ENCODE results near the gene CERS3.

CERS3 gene

DNA sequence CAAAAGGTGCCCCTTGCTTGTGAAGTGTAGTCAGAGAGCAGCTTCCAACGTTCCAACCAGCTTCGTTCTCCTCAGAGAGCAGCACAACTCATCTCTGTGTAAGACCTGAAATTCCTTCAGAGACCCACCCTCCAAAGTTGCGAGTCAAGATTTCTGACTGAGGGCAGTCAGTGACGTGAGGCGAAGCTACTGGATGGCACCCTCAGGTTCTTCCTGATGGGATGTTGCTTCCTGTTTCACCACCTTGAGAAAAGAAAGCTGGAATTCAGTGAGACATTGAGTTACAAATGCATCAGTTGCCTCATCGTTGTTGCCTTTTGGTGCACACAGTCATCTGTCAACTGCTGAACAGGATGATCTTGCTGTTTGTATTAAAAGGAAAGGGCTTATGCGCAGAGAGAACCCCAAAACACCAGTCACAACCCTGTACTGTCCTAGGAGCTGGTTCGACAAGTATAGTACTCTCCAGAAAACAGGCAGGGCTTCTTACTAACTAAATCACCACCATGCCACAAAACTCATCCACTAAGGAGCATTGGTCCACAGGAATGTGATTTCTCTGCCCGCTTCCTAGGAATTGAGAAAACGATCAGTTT, at the start of gene CERS3:
Gene CERS3 (minus strand): TSS at position 118 of the 596 bp plus-strand sequence. CDS start 27,101 bp downstream, outside the sequence.
- Histone ChIP-seq H3K27ac (ENCODE audit: low read depth in 2 of 2, low read length in 2 of 2) (no peak within 1 kb of the TSS), H3K4me3 (ENCODE audit: low read length in 2 of 2) (no peak within 1 kb of the TSS), H3K27me3 (ENCODE audit: control insufficient read depth in 2 of 2, insufficient read depth in 2 of 2, low read length in 2 of 2) (no peaks in the 10 kb centered on the region), H3K4me1 (ENCODE audit: control insufficient read depth in 2 of 2, insufficient read depth in 2 of 2, low read length in 2 of 2) (no peaks in the 10 kb centered on the region), H3K36me3 (ENCODE audit: control insufficient read depth in 2 of 2, insufficient read depth in 2 of 2, low read length in 2 of 2) (no peaks in the 10 kb centered on the region), H3K9me3 (ENCODE audit: control insufficient read depth in 2 of 2, low read length in 2 of 2) (no peaks in the 10 kb centered on the region), H3K9ac (ENCODE audit: low read depth in 1 of 2, low read length in 2 of 2) (no peak within 1 kb of the TSS)

DNA sequence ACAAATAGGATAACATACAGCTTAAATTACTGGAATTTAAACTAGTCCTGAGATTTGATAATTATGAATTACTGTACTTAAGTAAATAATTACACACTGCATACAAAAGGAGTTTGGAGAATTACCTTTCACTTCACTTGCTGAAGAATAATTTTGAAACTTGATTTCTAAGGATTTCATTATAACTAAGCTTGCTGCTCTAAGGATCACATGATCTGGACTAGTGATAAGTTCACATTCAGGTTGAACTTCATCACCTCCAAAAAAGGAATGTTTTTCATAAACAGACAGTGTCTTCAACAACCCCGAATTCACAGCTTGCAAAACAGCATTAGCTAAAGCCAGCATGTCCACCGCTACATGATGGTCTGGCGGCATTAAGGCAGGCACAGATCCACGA, 44.8 kb upstream of the CERS3 start:
- Histone ChIP-seq H3K4me1 (ENCODE audit: control insufficient read depth in 2 of 2, insufficient read depth in 2 of 2, low read length in 2 of 2) (no peaks in the 10 kb centered on the region), H3K9ac (ENCODE audit: low read depth in 1 of 2, low read length in 2 of 2) (no peak overlapping the region), H3K27ac (ENCODE audit: low read depth in 2 of 2, low read length in 2 of 2) (no peak overlapping the region), H3K9me3 (ENCODE audit: control insufficient read depth in 2 of 2, low read length in 2 of 2) (no peaks in the 10 kb centered on the region), H3K4me3 (ENCODE audit: low read length in 2 of 2) (no peak overlapping the region), H3K36me3 (ENCODE audit: control insufficient read depth in 2 of 2, insufficient read depth in 2 of 2, low read length in 2 of 2) (peaks cover 8 to 22% of the 10 kb centered on the region in 2 donors), H3K27me3 (ENCODE audit: control insufficient read depth in 2 of 2, insufficient read depth in 2 of 2, low read length in 2 of 2) (no peaks in the 10 kb centered on the region)

DNA sequence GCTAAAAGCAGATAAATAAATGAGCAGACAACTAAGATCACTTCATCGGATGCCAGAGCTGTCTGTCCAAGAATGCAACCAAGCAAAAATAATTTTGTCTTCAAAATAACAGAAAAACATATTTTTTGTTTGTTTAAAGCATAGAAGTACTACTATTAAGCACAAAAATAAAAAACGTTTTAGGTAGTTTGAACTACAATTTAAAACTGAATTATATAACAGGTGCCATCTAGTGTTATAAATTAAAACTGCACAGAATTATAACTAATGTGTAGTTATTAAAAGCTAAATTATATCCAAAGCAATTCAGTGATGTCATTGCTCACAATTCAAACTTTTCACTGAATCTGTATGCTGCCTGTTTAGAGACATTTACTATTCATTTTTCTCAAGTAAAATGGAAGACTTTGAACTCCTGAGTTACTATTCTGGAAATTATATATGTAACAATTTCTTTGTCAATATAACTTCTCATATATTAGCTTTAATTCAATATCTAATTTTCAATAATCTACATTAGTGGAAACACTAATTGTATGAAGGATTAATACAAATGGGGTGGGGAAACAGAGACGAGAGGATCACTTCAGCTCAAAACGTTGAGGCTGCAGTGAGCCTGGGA, 43.7 kb upstream of the CERS3 start:
- no peak overlapping the region for H3K9ac ChIP-seq (ENCODE audit: low read depth in 1 of 2, low read length in 2 of 2)
- no peaks in the 10 kb centered on the region for H3K27me3 ChIP-seq (ENCODE audit: control insufficient read depth in 2 of 2, insufficient read depth in 2 of 2, low read length in 2 of 2)
- no peaks in the 10 kb centered on the region for H3K9me3 ChIP-seq (ENCODE audit: control insufficient read depth in 2 of 2, low read length in 2 of 2)
- H3K27ac ChIP-seq (ENCODE audit: low read depth in 2 of 2, low read length in 2 of 2) = no peak overlapping the region
- no peak overlapping the region for H3K4me3 ChIP-seq (ENCODE audit: low read length in 2 of 2)
- peaks cover 8 to 27% of the 10 kb centered on the region in 2 donors for H3K36me3 ChIP-seq (ENCODE audit: control insufficient read depth in 2 of 2, insufficient read depth in 2 of 2, low read length in 2 of 2)
- no peaks in the 10 kb centered on the region for H3K4me1 ChIP-seq (ENCODE audit: control insufficient read depth in 2 of 2, insufficient read depth in 2 of 2, low read length in 2 of 2)

DNA sequence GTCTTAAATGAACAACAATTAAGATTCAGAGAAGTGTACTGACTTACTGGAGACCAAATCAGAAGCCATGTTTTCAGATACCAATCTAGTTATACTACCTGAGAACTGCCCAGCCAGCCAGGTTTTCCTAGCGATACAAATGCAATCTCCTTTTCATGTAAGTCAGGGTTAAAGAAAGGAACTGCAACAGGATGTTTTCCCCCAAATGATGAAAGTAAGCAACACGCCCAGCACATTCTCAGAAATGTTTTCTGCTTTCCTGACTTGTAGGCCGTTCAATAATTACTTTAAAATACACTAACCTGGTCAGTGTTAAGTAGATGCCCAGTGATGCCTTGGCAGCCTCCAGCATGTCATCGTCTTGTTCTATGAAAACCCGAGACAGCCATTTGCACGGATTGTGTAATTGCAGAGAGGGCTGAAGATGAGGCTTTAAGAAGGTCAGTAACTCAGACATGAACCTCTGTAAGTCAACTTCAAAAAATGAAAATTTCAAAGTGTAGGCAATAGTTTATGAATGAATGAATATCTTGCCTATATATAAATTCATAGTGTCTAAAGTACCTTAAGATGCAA, 42.9 kb upstream of the CERS3 start:
- H3K9ac ChIP-seq (ENCODE audit: low read depth in 1 of 2, low read length in 2 of 2) = no peak overlapping the region
- H3K27me3 ChIP-seq (ENCODE audit: control insufficient read depth in 2 of 2, insufficient read depth in 2 of 2, low read length in 2 of 2) = no peaks in the 10 kb centered on the region
- no peak overlapping the region for H3K27ac ChIP-seq (ENCODE audit: low read depth in 2 of 2, low read length in 2 of 2)
- no peaks in the 10 kb centered on the region for H3K9me3 ChIP-seq (ENCODE audit: control insufficient read depth in 2 of 2, low read length in 2 of 2)
- H3K4me3 ChIP-seq (ENCODE audit: low read length in 2 of 2) = no peak overlapping the region
- H3K36me3 ChIP-seq (ENCODE audit: control insufficient read depth in 2 of 2, insufficient read depth in 2 of 2, low read length in 2 of 2) = peaks cover 8 to 27% of the 10 kb centered on the region in 2 donors
- no peaks in the 10 kb centered on the region for H3K4me1 ChIP-seq (ENCODE audit: control insufficient read depth in 2 of 2, insufficient read depth in 2 of 2, low read length in 2 of 2)

DNA sequence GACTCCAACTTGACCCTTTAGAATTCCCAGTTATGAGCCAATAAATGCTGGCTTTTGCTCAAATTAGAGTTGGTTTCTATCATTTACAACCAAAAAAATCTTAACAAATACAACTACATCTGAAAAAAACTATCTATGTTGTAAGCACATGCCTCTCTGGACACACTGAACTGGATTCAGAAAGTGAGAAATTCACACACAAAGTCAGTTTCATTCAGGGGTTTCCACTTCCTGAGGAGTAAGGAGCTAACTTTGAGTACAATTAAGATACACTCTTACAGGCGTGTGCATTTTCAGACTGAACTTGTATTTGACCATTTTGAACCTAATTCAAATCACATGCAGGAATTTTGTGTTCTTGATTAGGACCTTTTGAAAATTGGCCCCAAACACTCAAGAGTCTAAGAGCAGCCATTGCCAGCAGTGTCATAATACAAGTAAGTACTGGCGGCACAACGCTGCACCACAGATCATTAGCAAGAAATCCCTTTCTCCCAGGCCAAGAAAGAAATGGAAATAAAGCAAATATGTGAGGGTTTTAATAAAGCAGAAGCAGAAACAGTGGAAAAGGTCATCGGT, 42.1 kb upstream of the CERS3 start:
- Histone ChIP-seq H3K27ac (ENCODE audit: low read depth in 2 of 2, low read length in 2 of 2) (no peak overlapping the region), H3K4me3 (ENCODE audit: low read length in 2 of 2) (no peak overlapping the region), H3K27me3 (ENCODE audit: control insufficient read depth in 2 of 2, insufficient read depth in 2 of 2, low read length in 2 of 2) (no peaks in the 10 kb centered on the region), H3K4me1 (ENCODE audit: control insufficient read depth in 2 of 2, insufficient read depth in 2 of 2, low read length in 2 of 2) (no peaks in the 10 kb centered on the region), H3K36me3 (ENCODE audit: control insufficient read depth in 2 of 2, insufficient read depth in 2 of 2, low read length in 2 of 2) (peaks cover 8 to 27% of the 10 kb centered on the region in 2 donors), H3K9me3 (ENCODE audit: control insufficient read depth in 2 of 2, low read length in 2 of 2) (no peaks in the 10 kb centered on the region), H3K9ac (ENCODE audit: low read depth in 1 of 2, low read length in 2 of 2) (no peak overlapping the region)

DNA sequence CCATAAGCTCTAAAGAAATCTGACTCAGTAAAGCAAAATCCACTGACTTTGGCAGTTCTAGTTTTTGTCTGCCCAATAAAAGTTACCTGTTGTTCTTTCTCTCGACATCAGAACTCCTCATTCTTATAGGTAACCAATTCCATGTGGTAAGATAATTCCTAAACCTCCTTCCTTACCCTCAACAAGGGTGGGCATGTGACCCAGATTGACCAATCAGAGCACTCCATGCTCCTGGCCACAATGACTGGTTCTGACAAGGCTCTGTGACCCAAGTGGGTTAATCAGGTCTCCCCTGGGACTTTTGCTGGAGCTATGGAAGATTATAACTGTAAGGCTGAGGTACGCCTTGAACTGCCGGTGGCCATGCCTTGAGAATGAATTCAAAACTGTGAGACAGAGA, 41.5 kb upstream of the CERS3 start:
- no peak overlapping the region for H3K9ac ChIP-seq (ENCODE audit: low read depth in 1 of 2, low read length in 2 of 2)
- H3K27me3 ChIP-seq (ENCODE audit: control insufficient read depth in 2 of 2, insufficient read depth in 2 of 2, low read length in 2 of 2) = no peaks in the 10 kb centered on the region
- H3K4me1 ChIP-seq (ENCODE audit: control insufficient read depth in 2 of 2, insufficient read depth in 2 of 2, low read length in 2 of 2) = no peaks in the 10 kb centered on the region
- no peaks in the 10 kb centered on the region for H3K9me3 ChIP-seq (ENCODE audit: control insufficient read depth in 2 of 2, low read length in 2 of 2)
- peaks cover 8 to 27% of the 10 kb centered on the region in 2 donors for H3K36me3 ChIP-seq (ENCODE audit: control insufficient read depth in 2 of 2, insufficient read depth in 2 of 2, low read length in 2 of 2)
- no peak overlapping the region for H3K27ac ChIP-seq (ENCODE audit: low read depth in 2 of 2, low read length in 2 of 2)
- no peak overlapping the region for H3K4me3 ChIP-seq (ENCODE audit: low read length in 2 of 2)

DNA sequence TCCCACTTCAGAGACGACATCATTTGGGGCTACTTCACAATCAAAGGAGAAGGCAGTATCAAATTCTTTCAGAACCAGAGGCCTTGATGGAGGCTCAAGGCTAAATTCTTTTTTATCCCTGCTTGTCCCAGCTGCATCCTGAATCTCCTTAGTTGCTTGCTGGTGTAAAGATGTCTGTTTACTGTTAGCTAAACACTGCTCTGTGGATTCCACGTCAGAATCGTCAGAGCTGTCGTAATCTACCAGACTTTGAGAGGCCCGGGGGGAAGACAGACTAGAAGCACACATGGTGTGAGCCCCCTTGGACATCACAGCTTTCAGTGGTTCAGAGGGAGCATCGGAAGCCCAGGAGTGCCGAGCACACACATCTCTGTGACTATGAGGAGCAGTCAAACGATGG, 40.6 kb upstream of the CERS3 start:
- Histone ChIP-seq H3K9ac (ENCODE audit: low read depth in 1 of 2, low read length in 2 of 2) (no peak overlapping the region), H3K27me3 (ENCODE audit: control insufficient read depth in 2 of 2, insufficient read depth in 2 of 2, low read length in 2 of 2) (no peaks in the 10 kb centered on the region), H3K4me3 (ENCODE audit: low read length in 2 of 2) (no peak overlapping the region), H3K36me3 (ENCODE audit: control insufficient read depth in 2 of 2, insufficient read depth in 2 of 2, low read length in 2 of 2) (peaks cover 8 to 27% of the 10 kb centered on the region in 2 donors), H3K27ac (ENCODE audit: low read depth in 2 of 2, low read length in 2 of 2) (no peak overlapping the region), H3K9me3 (ENCODE audit: control insufficient read depth in 2 of 2, low read length in 2 of 2) (no peaks in the 10 kb centered on the region), H3K4me1 (ENCODE audit: control insufficient read depth in 2 of 2, insufficient read depth in 2 of 2, low read length in 2 of 2) (no peaks in the 10 kb centered on the region)

DNA sequence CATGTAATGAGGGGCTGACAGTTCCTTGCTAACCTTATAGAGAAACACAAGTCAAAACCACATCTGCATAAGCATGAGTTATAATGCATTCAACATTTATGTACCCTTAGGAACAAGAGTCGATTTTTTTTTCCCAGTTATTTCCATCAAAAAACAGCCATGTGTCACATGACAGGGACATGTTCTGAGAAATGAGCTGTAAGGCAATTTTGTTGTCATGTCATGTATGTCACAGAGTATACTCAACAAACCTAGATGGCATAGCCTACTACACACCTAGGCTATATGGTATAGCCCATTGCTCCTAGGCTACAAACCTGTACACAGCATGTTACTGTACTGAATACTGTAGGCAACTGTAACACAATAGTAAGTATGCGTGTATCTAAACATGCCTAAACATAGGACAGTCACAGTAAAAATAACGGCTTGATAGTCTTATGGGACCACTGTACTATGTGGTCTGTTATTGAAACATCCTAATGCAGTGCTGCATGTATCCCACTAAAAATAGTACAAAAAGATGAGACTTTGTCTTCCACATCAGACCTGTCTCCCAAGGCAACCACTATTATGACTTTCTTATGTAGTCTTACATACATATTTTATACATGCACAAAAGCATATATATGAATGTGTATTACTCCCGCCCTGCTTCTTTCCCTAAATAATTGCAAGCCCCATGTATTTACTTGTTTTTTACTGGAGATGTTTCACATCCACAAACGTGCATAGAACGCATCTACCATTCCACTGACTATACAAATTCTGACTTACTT, 38.3 kb upstream of the CERS3 start:
- Histone ChIP-seq H3K9me3 (ENCODE audit: control insufficient read depth in 2 of 2, low read length in 2 of 2) (no peaks in the 10 kb centered on the region), H3K4me3 (ENCODE audit: low read length in 2 of 2) (no peak overlapping the region), H3K36me3 (ENCODE audit: control insufficient read depth in 2 of 2, insufficient read depth in 2 of 2, low read length in 2 of 2) (peaks cover 3 to 22% of the 10 kb centered on the region in 2 donors), H3K27ac (ENCODE audit: low read depth in 2 of 2, low read length in 2 of 2) (no peak overlapping the region), H3K9ac (ENCODE audit: low read depth in 1 of 2, low read length in 2 of 2) (no peak overlapping the region), H3K4me1 (ENCODE audit: control insufficient read depth in 2 of 2, insufficient read depth in 2 of 2, low read length in 2 of 2) (no peaks in the 10 kb centered on the region), H3K27me3 (ENCODE audit: control insufficient read depth in 2 of 2, insufficient read depth in 2 of 2, low read length in 2 of 2) (no peaks in the 10 kb centered on the region)

DNA sequence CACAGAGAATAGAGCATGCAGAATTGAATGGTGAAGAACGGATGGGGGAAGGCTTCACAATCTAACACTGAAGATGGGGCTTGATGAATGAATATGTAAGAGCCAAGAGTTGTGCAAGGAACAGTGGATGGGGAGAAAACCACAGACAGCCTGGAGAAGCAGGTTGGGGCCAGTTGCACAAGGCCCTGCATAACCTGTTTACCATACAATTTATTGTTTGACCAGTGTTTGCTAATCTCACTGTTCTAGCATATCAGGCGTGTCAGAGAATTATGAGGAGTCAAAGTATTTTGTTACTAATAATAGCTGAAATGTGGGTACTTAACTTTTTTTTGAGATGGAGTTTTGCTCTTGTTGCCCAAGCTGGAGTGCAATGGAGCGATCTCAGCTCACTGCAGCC, 36.8 kb upstream of the CERS3 start:
- Histone ChIP-seq H3K9ac (ENCODE audit: low read depth in 1 of 2, low read length in 2 of 2) (no peak overlapping the region), H3K27ac (ENCODE audit: low read depth in 2 of 2, low read length in 2 of 2) (no peak overlapping the region), H3K27me3 (ENCODE audit: control insufficient read depth in 2 of 2, insufficient read depth in 2 of 2, low read length in 2 of 2) (no peaks in the 10 kb centered on the region), H3K4me1 (ENCODE audit: control insufficient read depth in 2 of 2, insufficient read depth in 2 of 2, low read length in 2 of 2) (no peaks in the 10 kb centered on the region), H3K36me3 (ENCODE audit: control insufficient read depth in 2 of 2, insufficient read depth in 2 of 2, low read length in 2 of 2) (peaks cover 0 to 16% of the 10 kb centered on the region in 2 donors), H3K4me3 (ENCODE audit: low read length in 2 of 2) (no peak overlapping the region), H3K9me3 (ENCODE audit: control insufficient read depth in 2 of 2, low read length in 2 of 2) (no peaks in the 10 kb centered on the region)

DNA sequence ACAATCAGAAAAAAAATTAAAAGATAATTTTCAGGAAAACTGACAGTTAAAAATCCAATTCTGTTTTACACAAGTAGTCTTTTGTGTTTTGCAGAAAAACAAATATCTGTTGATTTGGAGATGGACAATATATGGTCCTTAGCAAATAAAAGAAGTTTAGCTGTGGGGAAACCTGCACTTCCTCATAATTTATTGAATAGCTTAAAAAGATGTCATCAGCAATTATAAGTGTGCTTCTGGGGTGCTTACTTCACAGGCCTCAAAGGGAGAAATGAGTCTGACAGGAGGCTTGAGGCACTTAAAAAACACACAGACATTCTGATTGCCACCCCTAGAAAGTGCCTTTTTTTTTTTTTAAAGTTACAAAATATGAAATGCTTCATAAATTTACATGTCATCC, 31.6 kb upstream of the CERS3 start:
- Histone ChIP-seq H3K9ac (ENCODE audit: low read depth in 1 of 2, low read length in 2 of 2) (no peak overlapping the region), H3K9me3 (ENCODE audit: control insufficient read depth in 2 of 2, low read length in 2 of 2) (no peaks in the 10 kb centered on the region), H3K4me3 (ENCODE audit: low read length in 2 of 2) (no peak overlapping the region), H3K27ac (ENCODE audit: low read depth in 2 of 2, low read length in 2 of 2) (no peak overlapping the region), H3K36me3 (ENCODE audit: control insufficient read depth in 2 of 2, insufficient read depth in 2 of 2, low read length in 2 of 2) (no peaks in the 10 kb centered on the region), H3K27me3 (ENCODE audit: control insufficient read depth in 2 of 2, insufficient read depth in 2 of 2, low read length in 2 of 2) (no peaks in the 10 kb centered on the region), H3K4me1 (ENCODE audit: control insufficient read depth in 2 of 2, insufficient read depth in 2 of 2, low read length in 2 of 2) (no peaks in the 10 kb centered on the region)

Data from mucosa of rectum (tissue), 2 donors.